ENCODE results near the gene PSD2.
"Not testable (repeated sequence)": the region's sequence is repeated elsewhere in the genome, so short reads cannot be mapped to it uniquely, and the experiment has no call there.

PSD2 gene

GRCh38 chr5:139789116-139789844 lies 6.3 kb upstream of the PSD2 start:
- no peak for DNase-seq (ENCODE audit: low read depth in 2 of 2)

GRCh38 chr5:139789845-139790189 lies 5.8 kb upstream of the PSD2 start:
- no peak for DNase-seq (ENCODE audit: low read depth in 2 of 2)

- no peak for DNase-seq (ENCODE audit: low read depth in 2 of 2)
Measured at GRCh38 chr5:139792218-139792617, 3.4 kb upstream of the PSD2 start.

- not testable (repeated sequence) for DNase-seq (ENCODE audit: low read depth in 2 of 2)
Measured at GRCh38 chr5:139792655-139793054, 3.0 kb upstream of the PSD2 start.

GRCh38 chr5:139794067-139794846 lies 1.4 kb upstream of the PSD2 start:
- no peak for DNase-seq (ENCODE audit: low read depth in 2 of 2)

- DNase-seq (ENCODE audit: low read depth in 2 of 2) = no peak
Measured at GRCh38 chr5:139796061-139796806, 626 bp downstream of the PSD2 start.

GRCh38 chr5:139797335-139797734 lies 1.7 kb downstream of the PSD2 start:
- DNase-seq (ENCODE audit: low read depth in 2 of 2) = no peak

- no peak for DNase-seq (ENCODE audit: low read depth in 2 of 2)
Measured at GRCh38 chr5:139797856-139798510, 2.4 kb downstream of the PSD2 start.

GRCh38 chr5:139798883-139799282 lies 3.3 kb downstream of the PSD2 start:
- DNase-seq (ENCODE audit: low read depth in 2 of 2) = no peak

GRCh38 chr5:139799359-139799758 lies 3.8 kb downstream of the PSD2 start:
- DNase-seq (ENCODE audit: low read depth in 2 of 2) = no peak

- DNase-seq (ENCODE audit: low read depth in 2 of 2) = no peak
Measured at GRCh38 chr5:139803978-139804377, 8.4 kb downstream of the PSD2 start.

GRCh38 chr5:139804800-139805397 lies 9.3 kb downstream of the PSD2 start:
- DNase-seq (ENCODE audit: low read depth in 2 of 2) = no peak

- no peak for DNase-seq (ENCODE audit: low read depth in 2 of 2)
Measured at GRCh38 chr5:139805545-139805944, 9.9 kb downstream of the PSD2 start.

GRCh38 chr5:139806111-139806510 lies 10.5 kb downstream of the PSD2 start:
- DNase-seq (ENCODE audit: low read depth in 2 of 2) = no peak

GRCh38 chr5:139806726-139807646 lies 11.4 kb downstream of the PSD2 start:
- DNase-seq (ENCODE audit: low read depth in 2 of 2) = no peak

GRCh38 chr5:139807647-139808030 lies 12.0 kb downstream of the PSD2 start:
- no peak for DNase-seq (ENCODE audit: low read depth in 2 of 2)

- peak in 1 of 2 donors; percentile 18 for DNase-seq (ENCODE audit: low read depth in 2 of 2)
Measured at GRCh38 chr5:139808481-139809330, 13.1 kb downstream of the PSD2 start.

- no peak for DNase-seq (ENCODE audit: low read depth in 2 of 2)
Measured at GRCh38 chr5:139809331-139809810, 13.8 kb downstream of the PSD2 start.
